H1 (cell line): ENCODE data around the gene TAF1B. TPM values are rescaled to one million over a fixed set of nuclear protein-coding genes. Genes with fewer than 3 reads are reported as not detected.

Experiments
- CTCF ChIA-PET: fragments of 300-600 bp; sonication (Branson Sonifier 250); formaldehyde crosslinking; loops from one replicate; lab custom pipeline; 2021; ENCODE audit not compliant: partially characterized antibody; lab: Charles Lee
- POLR2A ChIA-PET: fragments of 300-600 bp; sonication (Branson Sonifier 250); formaldehyde crosslinking; loops from one replicate; lab custom pipeline; 2021; ENCODE audit warnings: inconsistent platforms; ENCODE audit not compliant: partially characterized antibody; lab: Charles Lee
- DNase-seq, 2 experiments: peaks; one replicate each; pipeline versions ENCODE4 v3.0.0 to v3.0.0-alpha.2; 2010 to 2022; ENCODE audit warnings: low spot score in 2 of 2, low read depth in 1 of 2, mixed read lengths in 1 of 2
- FAIRE-seq: peaks from 2 replicates; lab custom pipeline; 2011; peaks lifted over from hg19 to GRCh38; lab: Jason Lieb, UNC
- H2AFZ ChIP-seq: 2 replicates; pipeline ENCODE4 v1.8.1; 2012; ENCODE audit warnings: low read length, inconsistent platforms
- H2AK5ac ChIP-seq: 2 replicates; pipeline ENCODE4 v1.6.1; 2013; ENCODE audit warnings: low read depth, low read length
- H2BK120ac ChIP-seq: replicated peaks from 2 replicates; pipeline ENCODE3; 2013; ENCODE audit warnings: low read depth, low read length, inconsistent platforms
- H2BK12ac ChIP-seq: 2 replicates; pipeline ENCODE4 v1.6.1; 2013; ENCODE audit warnings: low read depth, low read length
- H2BK15ac ChIP-seq: 2 replicates; pipeline ENCODE4 v1.6.1; 2013; ENCODE audit warnings: low read length
- H2BK20ac ChIP-seq: 2 replicates; pipeline ENCODE4 v1.6.1; 2013; ENCODE audit warnings: low read length
- H2BK5ac ChIP-seq: 2 replicates; pipeline ENCODE4 v1.6.1; 2013; ENCODE audit warnings: low read depth, low read length
- H3K14ac ChIP-seq: 2 replicates; pipeline ENCODE4 v1.6.1; 2013; ENCODE audit warnings: inconsistent platforms; ENCODE audit not compliant: insufficient read length
- H3K18ac ChIP-seq: 2 replicates; pipeline ENCODE4 v1.6.1; 2013; ENCODE audit warnings: low read length; ENCODE audit errors: extremely low read depth
- H3K23ac ChIP-seq: 2 replicates; pipeline ENCODE4 v1.6.1; 2013; ENCODE audit warnings: inconsistent platforms; ENCODE audit not compliant: insufficient read length
- H3K23me2 ChIP-seq: 2 replicates; pipeline ENCODE4 v1.6.1; 2013; ENCODE audit warnings: low read depth, low read length
- H3K27ac ChIP-seq: 2 replicates; pipeline ENCODE4 v1.6.1; 2011; ENCODE audit warnings: low read depth, low read length, inconsistent platforms
- H3K27me3 ChIP-seq, 4 experiments: replicated peaks in 1 of 4; 1 replicate in 1 of 4; 2 replicates in 3 of 4; pipeline versions ENCODE4 v1.6.1 to v1.8.1; 2011 to 2013; ENCODE audit warnings: low read length in 3 of 4, mild to moderate bottlenecking in 3 of 4, inconsistent platforms in 2 of 4, mixed read lengths in 2 of 4, moderate library complexity in 1 of 4; ENCODE audit not compliant: control insufficient read depth in 3 of 4, insufficient read depth in 3 of 4; ENCODE audit errors: extremely low read depth in 1 of 4
- H3K36me3 ChIP-seq, 4 experiments: 2 replicates each; pipeline versions ENCODE4 v1.6.1 to v1.8.1; 2011 to 2013; ENCODE audit warnings: mild to moderate bottlenecking in 4 of 4, low read length in 3 of 4, moderate library complexity in 2 of 4, control low read depth in 1 of 4, inconsistent platforms in 1 of 4; ENCODE audit not compliant: insufficient read depth in 4 of 4, control insufficient read depth in 2 of 4
- H3K4ac ChIP-seq: replicated peaks from 2 replicates; pipeline ENCODE3; 2013; ENCODE audit warnings: low read length, low read depth, mixed read lengths, inconsistent platforms; ENCODE audit not compliant: insufficient read length
- H3K4me1 ChIP-seq, 4 experiments: replicated peaks in 1 of 4; 1 replicate in 1 of 4; 2 replicates in 3 of 4; pipeline versions ENCODE4 v1.6.1 to v1.8.1; 2011 to 2013; ENCODE audit warnings: low read length in 3 of 4, inconsistent platforms in 2 of 4, mixed read lengths in 1 of 4; ENCODE audit not compliant: insufficient read depth in 4 of 4, control insufficient read depth in 3 of 4
- H3K4me2 ChIP-seq, 2 experiments: 2 replicates each; pipeline versions ENCODE4 v1.6.1 to v1.8.1; 2011 to 2013; ENCODE audit warnings: low read depth in 2 of 2, low read length in 2 of 2, control low read depth in 1 of 2, inconsistent platforms in 1 of 2, mild to moderate bottlenecking in 1 of 2; ENCODE audit not compliant: insufficient read depth in 1 of 2
- H3K4me3 ChIP-seq, 4 experiments: fragments of 200-600, 300-600 bp in 1 of 4; sonication (generic), shearing (Covaris generic), sonication (Bioruptor Twin) in 1 of 4; 2 replicates each; pipeline versions ENCODE4 v1.5.1 to v1.8.1; 2011 to 2016; ENCODE audit warnings: low read length in 4 of 4, low read depth in 3 of 4, control low read depth in 2 of 4, inconsistent platforms in 2 of 4, mild to moderate bottlenecking in 2 of 4, mixed read lengths in 1 of 4, moderate library complexity in 1 of 4; ENCODE audit not compliant: insufficient read depth in 2 of 4; ENCODE audit errors: extremely low read depth in 1 of 4
- H3K56ac ChIP-seq: replicated peaks from 2 replicates; pipeline ENCODE3; 2013; ENCODE audit warnings: low read depth, mild to moderate bottlenecking, mixed read lengths, low read length, inconsistent platforms; ENCODE audit not compliant: insufficient read length
- H3K79me1 ChIP-seq: 2 replicates; pipeline ENCODE4 v1.6.1; 2013; ENCODE audit warnings: low read depth, low read length, control low read depth
- H3K79me2 ChIP-seq, 2 experiments: 2 replicates each; pipeline versions ENCODE4 v1.6.1 to v1.8.1; 2012 to 2013; ENCODE audit warnings: low read length in 2 of 2, mild to moderate bottlenecking in 2 of 2, inconsistent platforms in 1 of 2; ENCODE audit not compliant: insufficient read depth in 2 of 2, control insufficient read depth in 1 of 2
- H3K9ac ChIP-seq, 4 experiments: replicated peaks in 1 of 4; 1 replicate in 1 of 4; 2 replicates in 3 of 4; pipeline versions ENCODE4 v1.6.1 to v1.8.1; 2011 to 2013; ENCODE audit warnings: low read depth in 3 of 4, low read length in 3 of 4, control low read depth in 2 of 4, mild to moderate bottlenecking in 2 of 4, moderate library complexity in 2 of 4, inconsistent platforms in 1 of 4; ENCODE audit errors: extremely low read depth in 1 of 4
- H3K9me3 ChIP-seq, 2 experiments: 2 replicates each; pipeline versions ENCODE4 v1.6.1 to v1.8.1; 2012 to 2013; ENCODE audit warnings: mild to moderate bottlenecking in 2 of 2, moderate library complexity in 2 of 2, control low read depth in 1 of 2, inconsistent platforms in 1 of 2, low read depth in 1 of 2, low read length in 1 of 2, mixed read lengths in 1 of 2; ENCODE audit not compliant: insufficient read depth in 2 of 2
- H4K20me1 ChIP-seq, 2 experiments: replicated peaks in 1 of 2; 2 replicates each; pipeline versions ENCODE3 to v1.8.1; 2011 to 2013; ENCODE audit warnings: inconsistent platforms in 2 of 2, low read length in 2 of 2, mild to moderate bottlenecking in 1 of 2; ENCODE audit not compliant: insufficient read depth in 2 of 2, control insufficient read depth in 1 of 2
- H4K5ac ChIP-seq: 2 replicates; pipeline ENCODE4 v1.6.1; 2013; ENCODE audit warnings: low read length, low read depth, mixed read lengths, inconsistent platforms; ENCODE audit not compliant: insufficient read length
- H4K8ac ChIP-seq: 2 replicates; pipeline ENCODE4 v1.8.0; 2013; ENCODE audit warnings: mild to moderate bottlenecking, moderate library complexity, low read length, inconsistent platforms; ENCODE audit not compliant: insufficient read depth; ENCODE audit errors: extremely low read depth
- H4K91ac ChIP-seq: replicated peaks from 2 replicates; pipeline ENCODE3; 2013; ENCODE audit warnings: low read length, mixed read lengths, inconsistent platforms; ENCODE audit not compliant: insufficient read length
- BCL11A ChIP-seq, 2 experiments: IDR thresholded peaks; one replicate each; pipeline ENCODE4 v1.6.1; 2011; ENCODE audit warnings: low read depth in 2 of 2, low read length in 2 of 2, mild to moderate bottlenecking in 2 of 2
- CBX5 ChIP-seq: fragments of 300-800, 300-1000 bp; sonication (generic); IDR thresholded peaks from 2 replicates; pipeline ENCODE4 v1.7.1; 2016; ENCODE audit warnings: antibody characterized with exemption, low read length, low read depth
- E2F6 ChIP-seq: IDR thresholded peaks from 2 replicates; pipeline ENCODE4 v1.6.1; 2012; ENCODE audit warnings: inconsistent platforms
- EGR1 ChIP-seq: IDR thresholded peaks from 2 replicates; pipeline ENCODE4 v1.6.1; 2011; ENCODE audit warnings: low read depth, low read length, borderline replicate concordance
- HDAC2 ChIP-seq, 2 experiments: fragments of 300-600 bp in 1 of 2; sonication (generic) in 1 of 2; IDR thresholded peaks; 2 replicates each; pipeline ENCODE4 v1.6.1; 2011 to 2012; ENCODE audit warnings: low read depth in 2 of 2, low read length in 2 of 2, mild to moderate bottlenecking in 2 of 2, moderate library complexity in 2 of 2, borderline replicate concordance in 1 of 2, inconsistent platforms in 1 of 2
- RBBP5 ChIP-seq: IDR thresholded peaks from 2 replicates; pipeline ENCODE4 v1.7.1; 2012; ENCODE audit warnings: low read depth, mild to moderate bottlenecking, inconsistent platforms, low read length, moderate library complexity, borderline replicate concordance
- RNF2 ChIP-seq: fragments of 200-900, 300-1000 bp; sonication (generic); IDR thresholded peaks from 2 replicates; pipeline ENCODE4 v1.7.1; 2016; ENCODE audit warnings: borderline replicate concordance, low read depth, mild to moderate bottlenecking, antibody characterized with exemption, low read length; ENCODE audit not compliant: poor library complexity, severe bottlenecking; ENCODE audit errors: missing control alignments
- SIN3A ChIP-seq, 2 experiments: IDR thresholded peaks in 1 of 2; conservative IDR thresholded peaks in 1 of 2; 2 replicates each; pipeline ENCODE4 v1.6.1; 2011 to 2012; ENCODE audit warnings: low read length in 2 of 2, improper control_type of control experiment in 1 of 2, low read depth in 1 of 2, mild to moderate bottlenecking in 1 of 2
- SP2 ChIP-seq: IDR thresholded peaks from 2 replicates; pipeline ENCODE4 v1.6.1; 2012; ENCODE audit warnings: mild to moderate bottlenecking, low read length, inconsistent platforms
- TAF1 ChIP-seq: IDR thresholded peaks from 2 replicates; pipeline ENCODE4 v1.6.1; 2011; ENCODE audit warnings: mild to moderate bottlenecking, low read depth, low read length
- WGBS, 2 experiments: shearing (Covaris generic) in 1 of 2; methylation state at CpG; one replicate each; pipeline versions ENCODE4 v1.1.6 to v1.1.7; 2013 to 2015; ENCODE audit warnings: low lambda C conversion rate in 2 of 2, mixed read lengths in 2 of 2, inconsistent platforms in 1 of 2, low coverage in 1 of 2, missing lambda C conversion rate in 1 of 2; ENCODE audit not compliant: insufficient replicate concordance in 2 of 2, insufficient coverage in 1 of 2, insufficient read length in 1 of 2; ENCODE audit errors: extremely low coverage in 1 of 2, missing lambda C conversion rate in 1 of 2; 5-methylcytosine and 5-hydroxymethylcytosine counted together
- polyA plus RNA-seq, 7 experiments: library from polyadenylated mRNA; depleted of rRNA in 3 of 7; stranded (reverse) in 5 of 7; unstranded in 2 of 7; fragments of >200 nt in 5 of 7; fragments of 200-250 nt in 2 of 7; gene quantifications; 1 replicate in 5 of 7; 2 replicates in 1 of 7; 4 replicates in 1 of 7; pipeline versions ENCODE4 v1.2.1 to v1.2.3, GENCODE V29; 2011 to 2013; ENCODE audit warnings: missing spikeins in 2 of 7, mixed read lengths in 2 of 7
- total RNA-seq: library from RNA; stranded (reverse); fragmentation: NEBNext Ultra II Directional; extraction: Animal tissue kit (Norgen Biotek cat#: 25700); gene quantifications from 2 replicates; pipeline ENCODE4 v1.2.1, GENCODE V29; 2021

Gene TAF1B
- total and polyA plus RNA-seq, 2 of the 8 experiments (the other 6 are each of a cell fraction or from before 2014, with no cell fraction given): 6.6 to 25.2 TPM

- Histone ChIP-seq H3K36me3 (no peaks in the 10 kb centered on the region), H3K23me2 (no peaks in the 10 kb centered on the region), H3K79me2 (no peaks in the 10 kb centered on the region), H3K4me2 (no peak overlapping the region), H2BK5ac (no peak overlapping the region), H2AK5ac (no peak overlapping the region), H3K9ac (no peak overlapping the region), H3K9me3 (no peaks in the 10 kb centered on the region), H3K4me3 (no peak overlapping the region), H3K23ac (no peak overlapping the region), H3K79me1 (no peaks in the 10 kb centered on the region), H3K4ac (no peak overlapping the region), H4K5ac (no peak overlapping the region), H4K91ac (no peak overlapping the region), H4K8ac (no peak overlapping the region), H3K4me1 (no peaks in the 10 kb centered on the region), H2BK12ac (no peak overlapping the region), H2BK15ac (no peak overlapping the region), H3K14ac (no peak overlapping the region), H2BK20ac (no peak overlapping the region), H3K27me3 (no peaks in the 10 kb centered on the region; a peak in 1 of 7 replicates), H3K27ac (no peak overlapping the region), H3K18ac (no peak overlapping the region), H3K56ac (no peak overlapping the region), H4K20me1 (no peaks in the 10 kb centered on the region), H2AFZ (no peak overlapping the region), H2BK120ac (no peak overlapping the region)
- DNase-seq (no peak), FAIRE-seq (no peak)
- 88% methylated on average over 2 of the region's 2 CpGs; no CpG with 5 or more reads in 1 of the 2 experiments for WGBS, 2 experiments
- POLR2A ChIA-PET: no interaction called here
- CTCF ChIA-PET: interaction anchor here (0.5 to 6.1 kb wide), 3 partner anchors 10 to 162 kb away, joined by 3 to 61 read pairs (median 3); no protein-coding TSS in a partner anchor
- TF ChIP-seq RNF2 (no peak), EGR1 (no peak), HDAC2 (IDR thresholded peaks at IDR 0.05; ENCODE audit: borderline replicate concordance in 1 of 2, low read depth in 2 of 2, low read length in 2 of 2) (no peak), RBBP5 (no peak), BCL11A (IDR thresholded peaks at IDR 0.05; ENCODE audit: low read depth in 2 of 2, low read length in 2 of 2) (no peak), SIN3A (conservative IDR thresholded peaks at IDR 0.05 in 1 of 2, IDR thresholded peaks at IDR 0.05 in 1 of 2; ENCODE audit: low read depth in 1 of 2, low read length in 2 of 2) (no peak), TAF1 (no peak), SP2 (no peak), E2F6 (no peak), CBX5 (no peak)
These were observed 137.2 kb downstream of the TAF1B start for GRCh38 chr2:9980520-9980919.
